Gastroesophageal sphincter (tissue), 3 donors: ENCODE data around the gene NFE2.
"Not testable (repeated sequence)": the region's sequence is repeated elsewhere in the genome, so short reads cannot be mapped to it uniquely, and the experiment has no call there.

ENCODE experiments used
- EP300 ChIP-seq: sonication (generic); formaldehyde crosslinking; IDR thresholded peaks from one replicate; pipeline ENCODE4 v1.6.1; 2017; ENCODE audit warnings: antibody characterized with exemption, mild to moderate bottlenecking
- POLR2A ChIP-seq, 2 donors: fragments of 450-650 bp; IDR thresholded peaks; one replicate each; pipeline ENCODE4 v1.6.1; 2017; ENCODE audit warnings: antibody characterized with exemption in 2 of 2, mild to moderate bottlenecking in 2 of 2, moderate library complexity in 1 of 2
- POLR2AphosphoS5 ChIP-seq: sonication (generic); formaldehyde crosslinking; IDR thresholded peaks from one replicate; pipeline ENCODE4 v1.6.1; 2017; ENCODE audit warnings: antibody characterized with exemption
- TF ChIP-seq, protein P1 (sequence below), 4 experiments: fragments of 200-600 bp in 2 of 4; fragments of 450-650 bp in 2 of 4; sonication (generic) in 1 of 4; IDR thresholded peaks; one replicate each; pipeline ENCODE4 v1.5.1; 2017 to 2019; ENCODE audit warnings: antibody characterized with exemption in 4 of 4, mild to moderate bottlenecking in 2 of 4, moderate library complexity in 2 of 4

DNA sequence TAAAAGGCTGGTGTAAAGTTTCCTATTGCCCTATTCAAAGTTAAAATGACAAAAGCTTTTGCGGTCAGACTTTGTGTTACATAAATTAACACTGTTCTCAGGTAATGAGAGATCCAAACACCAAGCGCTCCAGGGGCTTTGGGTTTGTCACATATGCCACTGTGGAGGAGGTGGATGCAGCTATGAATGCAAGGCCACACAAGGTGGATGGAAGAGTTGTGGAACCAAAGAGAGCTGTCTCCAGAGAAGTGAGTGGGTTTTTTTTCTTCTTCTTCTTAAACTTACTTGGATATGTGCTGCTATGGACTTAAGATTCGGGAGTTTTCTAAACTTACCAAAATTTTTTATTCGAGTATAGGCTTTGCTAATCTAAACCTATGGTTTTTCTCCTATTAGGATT lies 19.1 kb downstream of the NFE2 start:
- TF ChIP-seq, protein P1, sequence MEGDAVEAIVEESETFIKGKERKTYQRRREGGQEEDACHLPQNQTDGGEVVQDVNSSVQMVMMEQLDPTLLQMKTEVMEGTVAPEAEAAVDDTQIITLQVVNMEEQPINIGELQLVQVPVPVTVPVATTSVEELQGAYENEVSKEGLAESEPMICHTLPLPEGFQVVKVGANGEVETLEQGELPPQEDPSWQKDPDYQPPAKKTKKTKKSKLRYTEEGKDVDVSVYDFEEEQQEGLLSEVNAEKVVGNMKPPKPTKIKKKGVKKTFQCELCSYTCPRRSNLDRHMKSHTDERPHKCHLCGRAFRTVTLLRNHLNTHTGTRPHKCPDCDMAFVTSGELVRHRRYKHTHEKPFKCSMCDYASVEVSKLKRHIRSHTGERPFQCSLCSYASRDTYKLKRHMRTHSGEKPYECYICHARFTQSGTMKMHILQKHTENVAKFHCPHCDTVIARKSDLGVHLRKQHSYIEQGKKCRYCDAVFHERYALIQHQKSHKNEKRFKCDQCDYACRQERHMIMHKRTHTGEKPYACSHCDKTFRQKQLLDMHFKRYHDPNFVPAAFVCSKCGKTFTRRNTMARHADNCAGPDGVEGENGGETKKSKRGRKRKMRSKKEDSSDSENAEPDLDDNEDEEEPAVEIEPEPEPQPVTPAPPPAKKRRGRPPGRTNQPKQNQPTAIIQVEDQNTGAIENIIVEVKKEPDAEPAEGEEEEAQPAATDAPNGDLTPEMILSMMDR (IDR thresholded peaks at IDR 0.05), result not testable (repeated sequence)
- TF ChIP-seq POLR2A (IDR thresholded peaks at IDR 0.05); EP300; POLR2AphosphoS5: not testable (repeated sequence)
